Central memory CD8-positive, alpha-beta T cell (primary cell): ENCODE measurements around the gene REXO1.

Experiments
- ATAC-seq: fragments of 150-1000 bp; cut with Tn5 transposase; replicated peaks from 2 replicates; pipeline ENCODE4 v1.10.0; 2022; ENCODE audit warnings: mild to moderate bottlenecking, moderate FRiP score, moderate number of reproducible peaks; ENCODE audit not compliant: poor library complexity, severe bottlenecking; ENCODE audit errors: extremely low read depth
- DNase-seq, 2 donors: peaks; one replicate each; pipeline ENCODE4 v3.0.0; 2021; ENCODE audit warnings: low spot score in 2 of 2
- H3K27ac Mint-ChIP-seq: one replicate; pipeline ENCODE4 v1.8.0; 2022; ENCODE audit warnings: low read depth, mild to moderate bottlenecking, moderate library complexity, mixed read lengths
- H3K27me3 Mint-ChIP-seq: one replicate; pipeline ENCODE4 v1.8.0; 2022; ENCODE audit warnings: mixed read lengths
- H3K36me3 Mint-ChIP-seq: one replicate; pipeline ENCODE4 v1.8.0; 2022; ENCODE audit warnings: mild to moderate bottlenecking, moderate library complexity, mixed read lengths; ENCODE audit not compliant: insufficient read depth
- H3K4me1 Mint-ChIP-seq: one replicate; pipeline ENCODE4 v1.8.0; 2022; ENCODE audit warnings: mixed read lengths
- H3K4me3 Mint-ChIP-seq: one replicate; pipeline ENCODE4 v1.8.0; 2022; ENCODE audit warnings: mild to moderate bottlenecking, moderate library complexity, mixed read lengths
- H3K9me3 Mint-ChIP-seq: one replicate; pipeline ENCODE4 v1.8.0; 2022; ENCODE audit warnings: mixed read lengths

REXO1 gene

GRCh38 chr19:1785310-1785709, 63.0 kb downstream of the REXO1 start:
- peaks cover 31% of the 10 kb centered on the region for H3K27me3 Mint-ChIP-seq
- H3K27ac Mint-ChIP-seq: no peak overlapping the region
- no peak for ATAC-seq
- no peaks in the 10 kb centered on the region for H3K9me3 Mint-ChIP-seq
- H3K4me1 Mint-ChIP-seq: no peaks in the 10 kb centered on the region
- H3K4me3 Mint-ChIP-seq: no peak overlapping the region
- no peak for DNase-seq
- no peaks in the 10 kb centered on the region for H3K36me3 Mint-ChIP-seq

GRCh38 chr19:1783874-1784273, 64.4 kb downstream of the REXO1 start:
- Mint-ChIP-seq H3K36me3 (no peaks in the 10 kb centered on the region), H3K4me3 (no peak overlapping the region), H3K4me1 (no peaks in the 10 kb centered on the region), H3K9me3 (no peaks in the 10 kb centered on the region), H3K27me3 (peaks cover 45% of the 10 kb centered on the region), H3K27ac (no peak overlapping the region)
- ATAC-seq (no peak), DNase-seq (no peak)

DNA sequence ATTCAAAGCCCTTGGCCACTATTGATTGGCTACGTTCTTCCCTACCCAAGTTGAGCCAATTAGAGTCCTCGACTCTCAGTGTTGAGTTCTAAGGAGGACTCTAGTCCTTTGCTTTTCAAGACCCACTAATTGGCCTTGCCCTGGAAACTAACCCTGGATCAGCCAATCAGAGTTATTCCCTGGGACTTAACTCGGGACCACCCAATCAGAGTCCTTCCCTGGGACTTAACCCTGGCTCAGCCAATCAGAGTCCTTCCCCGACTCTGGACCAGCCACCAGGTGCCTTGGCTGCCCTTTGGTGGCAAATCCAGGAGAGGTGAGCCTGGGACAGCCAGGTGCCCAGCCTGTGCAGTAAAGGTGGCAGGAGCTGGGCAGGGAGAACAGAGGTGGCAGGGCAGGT, 64.9 kb downstream of the REXO1 start:
- no peak for DNase-seq
- Mint-ChIP-seq H3K27ac (no peak overlapping the region), H3K36me3 (no peaks in the 10 kb centered on the region), H3K4me3 (no peak overlapping the region), H3K9me3 (no peaks in the 10 kb centered on the region), H3K4me1 (no peaks in the 10 kb centered on the region), H3K27me3 (peaks cover 50% of the 10 kb centered on the region)
- no peak for ATAC-seq

GRCh38 chr19:1782521-1782920, 65.8 kb downstream of the REXO1 start:
- ATAC-seq: no peak
- no peak for DNase-seq
- no peaks in the 10 kb centered on the region for H3K4me1 Mint-ChIP-seq
- no peaks in the 10 kb centered on the region for H3K9me3 Mint-ChIP-seq
- H3K36me3 Mint-ChIP-seq: peaks cover 2% of the 10 kb centered on the region
- peaks cover 58% of the 10 kb centered on the region for H3K27me3 Mint-ChIP-seq
- no peak overlapping the region for H3K27ac Mint-ChIP-seq
- H3K4me3 Mint-ChIP-seq: no peak overlapping the region

DNA sequence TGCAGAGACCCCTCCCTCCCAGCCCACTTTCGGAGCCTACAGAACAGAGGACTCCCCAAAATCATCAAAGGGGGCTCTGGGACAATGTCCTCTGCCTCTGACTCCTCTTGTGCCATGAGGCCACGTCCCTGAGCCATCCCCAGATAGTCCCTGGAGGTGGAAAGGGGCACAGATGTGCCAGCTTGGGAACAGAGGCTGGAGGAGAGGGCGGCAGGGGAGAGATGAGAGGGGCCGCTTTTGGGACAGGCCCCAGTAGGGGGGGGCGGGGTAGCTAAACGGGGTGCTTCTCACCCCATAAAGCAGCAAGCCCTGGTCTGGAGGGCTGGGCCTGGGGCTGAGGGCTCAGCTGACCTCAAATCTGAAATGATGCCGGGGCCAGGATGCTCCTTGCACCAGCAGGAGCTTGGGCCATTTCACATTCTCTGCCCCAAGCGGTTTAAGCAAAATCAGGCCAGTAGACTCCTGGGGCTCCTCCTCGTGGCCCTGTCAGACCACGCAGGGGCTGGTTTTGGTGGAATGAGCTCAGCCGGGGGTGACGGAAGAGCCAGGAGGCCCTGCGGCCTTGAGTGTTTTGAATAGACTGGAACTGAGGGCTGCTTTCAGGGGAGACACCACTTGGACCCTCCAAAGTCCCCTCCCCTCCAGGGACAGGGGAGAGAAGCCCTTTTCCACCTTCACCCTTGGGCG, 67.9 kb downstream of the REXO1 start:
- Mint-ChIP-seq H3K4me3 (no peak overlapping the region), H3K36me3 (peaks cover 2% of the 10 kb centered on the region), H3K4me1 (no peaks in the 10 kb centered on the region), H3K9me3 (no peaks in the 10 kb centered on the region), H3K27ac (no peak overlapping the region), H3K27me3 (peaks cover 70% of the 10 kb centered on the region)
- DNase-seq (no peak), ATAC-seq (no peak)

DNA sequence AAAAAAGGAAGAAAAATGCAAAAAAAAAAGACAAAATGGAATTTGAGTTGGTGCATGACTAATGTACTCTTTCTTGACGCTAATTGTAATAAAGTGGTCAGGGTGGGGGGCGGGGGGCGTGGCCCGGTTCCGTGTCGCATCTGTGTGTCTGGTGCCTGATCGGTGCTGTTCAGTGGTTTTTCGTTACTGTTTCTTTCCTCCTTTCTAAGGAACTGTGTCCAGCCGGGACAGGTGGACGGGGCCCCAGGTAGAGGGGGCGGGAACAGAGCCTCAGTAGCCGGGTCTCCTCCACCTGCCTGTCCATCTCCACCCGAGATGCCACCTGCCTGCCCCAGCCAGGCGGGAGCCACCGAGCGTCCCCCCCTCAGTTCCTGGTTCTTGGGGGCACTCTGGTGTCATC, 68.7 kb downstream of the REXO1 start:
- no peaks in the 10 kb centered on the region for H3K4me1 Mint-ChIP-seq
- DNase-seq: no peak
- H3K4me3 Mint-ChIP-seq: no peak overlapping the region
- peaks cover 73% of the 10 kb centered on the region for H3K27me3 Mint-ChIP-seq
- no peaks in the 10 kb centered on the region for H3K9me3 Mint-ChIP-seq
- no peak for ATAC-seq
- H3K27ac Mint-ChIP-seq: peak overlapping the region; percentile 56
- peaks cover 3% of the 10 kb centered on the region for H3K36me3 Mint-ChIP-seq

GRCh38 chr19:1777149-1777548, 71.1 kb downstream of the REXO1 start:
- Mint-ChIP-seq H3K36me3 (peaks cover 6% of the 10 kb centered on the region), H3K27ac (no peak overlapping the region), H3K4me1 (no peaks in the 10 kb centered on the region), H3K27me3 (peaks cover 79% of the 10 kb centered on the region), H3K4me3 (no peak overlapping the region), H3K9me3 (no peaks in the 10 kb centered on the region)
- ATAC-seq (no peak), DNase-seq (no peak)

- H3K4me3 Mint-ChIP-seq: no peak overlapping the region
- peaks cover 82% of the 10 kb centered on the region for H3K27me3 Mint-ChIP-seq
- no peaks in the 10 kb centered on the region for H3K4me1 Mint-ChIP-seq
- no peaks in the 10 kb centered on the region for H3K9me3 Mint-ChIP-seq
- ATAC-seq (no peak), DNase-seq (no peak)
- H3K27ac Mint-ChIP-seq: no peak overlapping the region
- H3K36me3 Mint-ChIP-seq: peaks cover 6% of the 10 kb centered on the region
Measured at GRCh38 chr19:1776606-1777147, 71.6 kb downstream of the REXO1 start.

- no peak for ATAC-seq
- Mint-ChIP-seq H3K36me3 (peaks cover 6% of the 10 kb centered on the region), H3K9me3 (peaks cover 5% of the 10 kb centered on the region), H3K4me1 (no peaks in the 10 kb centered on the region), H3K27ac (no peak overlapping the region), H3K27me3 (peaks cover 85% of the 10 kb centered on the region), H3K4me3 (no peak overlapping the region)
- DNase-seq: no peak
Measured at GRCh38 chr19:1775951-1776605, 72.2 kb downstream of the REXO1 start.

DNA sequence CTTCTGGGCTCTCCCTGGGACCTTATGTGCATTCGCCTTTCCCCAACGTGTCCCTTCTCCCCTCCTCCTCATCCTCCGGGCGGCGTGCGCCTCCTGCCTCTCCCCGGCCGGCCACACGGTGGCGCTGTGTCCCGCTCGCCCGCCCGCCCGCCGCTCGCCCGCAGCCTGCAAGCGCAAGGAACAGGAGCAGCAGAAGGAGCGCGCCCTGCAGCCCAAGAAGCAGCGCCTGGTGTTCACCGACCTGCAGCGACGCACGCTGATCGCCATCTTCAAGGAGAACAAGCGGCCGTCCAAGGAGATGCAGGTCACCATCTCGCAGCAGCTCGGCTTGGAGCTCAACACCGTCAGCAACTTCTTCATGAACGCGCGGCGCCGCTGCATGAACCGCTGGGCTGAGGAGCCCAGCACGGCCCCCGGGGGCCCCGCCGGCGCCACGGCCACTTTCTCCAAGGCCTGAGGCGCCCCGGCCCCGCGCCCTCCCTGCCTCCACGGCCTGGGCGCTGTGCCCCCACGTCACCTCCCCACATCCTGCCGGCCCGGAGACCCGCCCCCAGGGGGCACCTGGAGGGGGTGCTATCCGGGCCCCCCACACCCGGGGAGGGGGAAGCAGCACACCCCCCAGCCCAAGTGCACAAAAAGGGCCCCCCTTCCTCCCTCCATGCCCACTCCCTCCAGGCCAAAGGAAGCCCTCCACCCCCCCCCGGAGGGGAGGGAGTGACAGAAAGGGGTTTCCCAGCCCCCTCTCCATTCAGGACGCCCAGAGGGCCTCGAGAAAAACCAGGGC, 73.1 kb downstream of the REXO1 start:
- no peak overlapping the region for H3K4me3 Mint-ChIP-seq
- H3K27ac Mint-ChIP-seq: no peak overlapping the region
- H3K36me3 Mint-ChIP-seq: peaks cover 6% of the 10 kb centered on the region
- ATAC-seq (no peak), DNase-seq (no peak)
- no peaks in the 10 kb centered on the region for H3K4me1 Mint-ChIP-seq
- H3K9me3 Mint-ChIP-seq: peaks cover 14% of the 10 kb centered on the region
- H3K27me3 Mint-ChIP-seq: peaks cover 85% of the 10 kb centered on the region

DNA sequence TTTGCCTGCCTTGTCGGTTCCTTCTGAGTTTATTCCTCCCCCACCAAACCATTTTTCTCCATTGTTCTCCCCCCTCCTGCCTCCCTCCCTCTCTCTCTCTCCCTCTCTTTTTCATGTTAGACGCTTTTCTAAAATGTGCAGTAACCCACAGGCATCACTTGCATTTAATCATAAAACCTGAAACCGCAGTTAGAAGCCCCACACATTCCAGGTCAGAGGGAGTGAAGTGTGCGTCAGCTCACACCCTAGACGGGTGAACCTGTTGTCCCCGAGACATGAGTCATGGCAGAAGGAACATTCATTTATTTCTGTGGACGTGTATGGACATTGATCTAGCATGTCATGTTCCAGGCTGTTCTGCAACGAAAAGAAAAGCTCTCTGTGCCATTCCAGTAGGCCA, 75.1 kb downstream of the REXO1 start:
- ATAC-seq: no peak
- Mint-ChIP-seq H3K36me3 (peaks cover 6% of the 10 kb centered on the region), H3K9me3 (peaks cover 15% of the 10 kb centered on the region), H3K27me3 (peaks cover 85% of the 10 kb centered on the region), H3K27ac (no peak overlapping the region), H3K4me3 (no peak overlapping the region), H3K4me1 (no peaks in the 10 kb centered on the region)
- DNase-seq: no peak

DNA sequence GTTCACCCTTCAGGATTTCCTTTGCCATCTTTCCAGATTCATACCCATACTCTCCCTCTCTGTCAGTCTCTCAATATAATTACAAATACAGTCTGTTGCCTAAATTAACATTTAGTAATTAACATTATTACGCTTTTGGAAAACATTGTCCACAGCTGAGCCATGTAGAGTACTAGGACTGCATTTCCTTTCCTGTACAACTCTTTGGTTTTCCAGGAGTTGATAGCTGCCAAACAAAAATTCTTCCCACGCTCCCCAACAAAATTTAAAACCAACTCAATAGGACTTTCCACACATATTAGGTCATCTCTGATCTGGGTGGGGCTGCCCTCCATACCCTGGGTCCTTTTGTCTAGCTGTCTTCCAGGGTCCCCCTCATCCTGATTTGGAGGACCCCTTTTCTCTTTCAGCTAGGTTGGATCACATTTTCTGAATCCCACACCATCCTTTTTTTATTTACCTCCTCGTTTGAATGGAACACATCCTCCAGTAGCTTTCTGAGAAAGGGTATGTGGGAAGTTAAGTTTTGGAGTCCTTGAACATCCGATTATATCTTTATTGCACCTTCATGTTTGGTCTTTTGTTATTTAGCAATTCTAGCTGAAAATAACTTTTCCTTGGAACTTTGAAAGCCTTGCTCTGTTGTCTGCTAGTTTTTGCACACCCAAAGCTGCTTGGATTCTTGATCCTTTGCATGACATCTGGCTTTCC, 77.3 kb downstream of the REXO1 start:
- H3K27me3 Mint-ChIP-seq: peaks cover 82% of the 10 kb centered on the region
- peaks cover 8% of the 10 kb centered on the region for H3K36me3 Mint-ChIP-seq
- no peak for ATAC-seq
- H3K4me3 Mint-ChIP-seq: no peak overlapping the region
- no peak for DNase-seq
- H3K27ac Mint-ChIP-seq: no peak overlapping the region
- no peaks in the 10 kb centered on the region for H3K4me1 Mint-ChIP-seq
- H3K9me3 Mint-ChIP-seq: peaks cover 15% of the 10 kb centered on the region
